Measurements from ENCODE around the gene PDE3B. TPM values are rescaled to one million over a fixed set of nuclear protein-coding genes. Genes with fewer than 3 reads are reported as not detected.
A peak's percentile ranks its signal among the peaks of the same experiment; 100 is the strongest.

Gene PDE3B
- total and polyA plus RNA-seq, 9 of the 15 experiments (the other 6 are each of a cell fraction or from before 2014, with no cell fraction given), result 2.3 to 22.5 (median 12.2) TPM

GRCh38 chr11:14891143-14892035, 247.8 kb downstream of the PDE3B start (continued):
- TF ChIP-seq PATZ1 (CRISPR knock-in tag; IDR thresholded peaks at IDR 0.05; ENCODE audit: borderline replicate concordance), result no peak
- no peak for TF ChIP-seq MXI1 (IDR thresholded peaks at IDR 0.05; ENCODE audit: low read depth, low read length)
- peak; percentile 56 for TF ChIP-seq MEIS2 (IDR thresholded peaks at IDR 0.05; ENCODE audit: partially characterized antibody)
- TF ChIP-seq RREB1 (CRISPR knock-in tag; IDR thresholded peaks at IDR 0.05), result peak; percentile 40; the same call in 1 of the 2 replicates
- TF ChIP-seq HNRNPLL (IDR thresholded peaks at IDR 0.05; ENCODE audit: low read depth, low read length, poor library complexity, severe bottlenecking), result peak; percentile 17
- TF ChIP-seq CC2D1A (IDR thresholded peaks at IDR 0.05), result no peak
- TF ChIP-seq CHD2 (IDR thresholded peaks at IDR 0.05; ENCODE audit: low read depth, low read length), result no peak; the same call in 1 of the 2 replicates
- TF ChIP-seq, protein P1, sequence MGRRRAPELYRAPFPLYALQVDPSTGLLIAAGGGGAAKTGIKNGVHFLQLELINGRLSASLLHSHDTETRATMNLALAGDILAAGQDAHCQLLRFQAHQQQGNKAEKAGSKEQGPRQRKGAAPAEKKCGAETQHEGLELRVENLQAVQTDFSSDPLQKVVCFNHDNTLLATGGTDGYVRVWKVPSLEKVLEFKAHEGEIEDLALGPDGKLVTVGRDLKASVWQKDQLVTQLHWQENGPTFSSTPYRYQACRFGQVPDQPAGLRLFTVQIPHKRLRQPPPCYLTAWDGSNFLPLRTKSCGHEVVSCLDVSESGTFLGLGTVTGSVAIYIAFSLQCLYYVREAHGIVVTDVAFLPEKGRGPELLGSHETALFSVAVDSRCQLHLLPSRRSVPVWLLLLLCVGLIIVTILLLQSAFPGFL (CRISPR knock-in tag; IDR thresholded peaks at IDR 0.05), result peak; percentile 73; the same call in 1 of the 2 replicates
- TF ChIP-seq ZBTB7A (IDR thresholded peaks at IDR 0.05; ENCODE audit: borderline replicate concordance, control insufficient read depth, low read depth, low read length), result no peak
- no peak for TF ChIP-seq ZNF239 (CRISPR knock-in tag; IDR thresholded peaks at IDR 0.05)
- TF ChIP-seq HDAC3 (IDR thresholded peaks at IDR 0.05; ENCODE audit: borderline replicate concordance, partially characterized antibody), result no peak
- TF ChIP-seq, protein P2, sequence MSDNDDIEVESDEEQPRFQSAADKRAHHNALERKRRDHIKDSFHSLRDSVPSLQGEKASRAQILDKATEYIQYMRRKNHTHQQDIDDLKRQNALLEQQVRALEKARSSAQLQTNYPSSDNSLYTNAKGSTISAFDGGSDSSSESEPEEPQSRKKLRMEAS (CRISPR knock-in tag; IDR thresholded peaks at IDR 0.05), result peak; percentile 96
- 0 out of 2 replicates have a peak, but pooled peaks have one; percentile 43 for TF ChIP-seq ZNF668 (CRISPR knock-in tag; IDR thresholded peaks at IDR 0.05)
- no peak for TF ChIP-seq GTF2B (IDR thresholded peaks at IDR 0.05; ENCODE audit: extremely low read depth, insufficient read length)
- peak; percentile 37; the same call in 1 of the 2 replicates for TF ChIP-seq MYNN (IDR thresholded peaks at IDR 0.05)
- TF ChIP-seq MYNN (CRISPR knock-in tag; IDR thresholded peaks at IDR 0.05), result no peak
- no peak for TF ChIP-seq GTF2F1 (IDR thresholded peaks at IDR 0.05; ENCODE audit: low read depth, low read length)

All from K562 (cell line).